Measurements from ENCODE around the gene FOXL2. TPM values are rescaled to one million over a fixed set of nuclear protein-coding genes. Genes with fewer than 3 reads are reported as not detected.

FOXL2 gene
- total and polyA plus RNA-seq, 2 of the 13 experiments (the other 11 are each of a cell fraction or from before 2014, with no cell fraction given) = not detected

DNA sequence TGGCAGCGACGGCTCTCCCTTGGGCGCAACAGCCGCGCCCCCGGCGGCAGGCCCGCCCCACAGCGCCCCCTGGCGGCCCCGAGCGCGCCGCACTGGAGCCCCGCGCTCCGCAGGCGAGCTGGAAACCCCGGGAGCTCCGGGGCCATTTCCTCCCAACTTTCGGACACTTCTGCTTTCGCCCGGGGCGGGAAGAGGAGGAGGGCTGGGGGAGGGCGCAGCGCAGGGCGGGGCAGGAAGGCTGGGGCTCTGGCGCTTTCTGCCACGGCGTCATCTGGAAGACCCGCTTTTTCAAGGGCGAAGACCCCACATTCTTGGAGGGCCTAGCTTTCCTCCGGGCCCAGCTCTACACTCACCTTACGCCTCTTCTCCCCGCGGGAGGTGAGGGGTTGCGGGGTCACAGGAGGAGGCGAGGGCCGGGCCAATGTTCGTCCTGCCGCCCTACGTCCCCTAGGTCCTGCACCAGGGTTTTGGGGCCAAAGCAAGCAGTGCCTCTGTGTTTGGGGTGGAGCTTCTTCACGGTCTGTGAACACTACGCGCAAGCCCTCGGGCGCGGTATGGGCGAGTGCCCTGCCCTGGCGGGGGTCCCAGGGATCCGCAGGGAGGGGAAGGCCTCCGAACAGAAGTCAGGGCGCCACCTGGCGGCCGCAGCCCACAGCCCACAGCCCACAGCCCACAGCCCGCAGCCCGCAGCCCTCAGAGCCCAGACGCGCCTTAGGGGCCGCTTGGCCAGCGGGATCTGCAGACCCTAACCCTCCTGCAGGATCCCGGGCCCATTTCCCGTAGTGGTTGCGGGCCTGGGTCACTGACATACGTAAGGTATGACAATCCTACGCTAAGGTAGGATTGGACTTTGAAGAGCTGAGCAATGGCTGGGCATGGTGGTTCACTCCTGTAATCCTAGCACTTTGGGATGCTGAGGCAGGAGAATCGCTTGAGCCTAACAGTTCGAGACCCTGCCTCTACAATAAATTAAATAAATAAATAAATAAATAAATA, 31.1 kb downstream of the FOXL2 start (continued):
- TF ChIP-seq ZNF775 (CRISPR knock-in tag; IDR thresholded peaks at IDR 0.05; ENCODE audit: borderline replicate concordance) = no peak
- TF ChIP-seq CREM (IDR thresholded peaks at IDR 0.05) = no peak
- TF ChIP-seq CREM (CRISPR knock-in tag; IDR thresholded peaks at IDR 0.05) = no peak
- TF ChIP-seq ZNF382 (CRISPR knock-in tag; IDR thresholded peaks at IDR 0.05; ENCODE audit: borderline replicate concordance) = no peak
- no peak for TF ChIP-seq DNMT3B (CRISPR knock-in tag; conservative IDR thresholded peaks at IDR 0.05)
- no peak for TF ChIP-seq KLF16 (CRISPR knock-in tag; IDR thresholded peaks at IDR 0.05)
- no peak; the same call in 1 of the 2 replicates for TF ChIP-seq RFXAP (CRISPR knock-in tag; IDR thresholded peaks at IDR 0.05; ENCODE audit: borderline replicate concordance)
- TF ChIP-seq ZIK1 (CRISPR knock-in tag; IDR thresholded peaks at IDR 0.05; ENCODE audit: borderline replicate concordance, low read depth) = no peak
- TF ChIP-seq, protein P1, sequence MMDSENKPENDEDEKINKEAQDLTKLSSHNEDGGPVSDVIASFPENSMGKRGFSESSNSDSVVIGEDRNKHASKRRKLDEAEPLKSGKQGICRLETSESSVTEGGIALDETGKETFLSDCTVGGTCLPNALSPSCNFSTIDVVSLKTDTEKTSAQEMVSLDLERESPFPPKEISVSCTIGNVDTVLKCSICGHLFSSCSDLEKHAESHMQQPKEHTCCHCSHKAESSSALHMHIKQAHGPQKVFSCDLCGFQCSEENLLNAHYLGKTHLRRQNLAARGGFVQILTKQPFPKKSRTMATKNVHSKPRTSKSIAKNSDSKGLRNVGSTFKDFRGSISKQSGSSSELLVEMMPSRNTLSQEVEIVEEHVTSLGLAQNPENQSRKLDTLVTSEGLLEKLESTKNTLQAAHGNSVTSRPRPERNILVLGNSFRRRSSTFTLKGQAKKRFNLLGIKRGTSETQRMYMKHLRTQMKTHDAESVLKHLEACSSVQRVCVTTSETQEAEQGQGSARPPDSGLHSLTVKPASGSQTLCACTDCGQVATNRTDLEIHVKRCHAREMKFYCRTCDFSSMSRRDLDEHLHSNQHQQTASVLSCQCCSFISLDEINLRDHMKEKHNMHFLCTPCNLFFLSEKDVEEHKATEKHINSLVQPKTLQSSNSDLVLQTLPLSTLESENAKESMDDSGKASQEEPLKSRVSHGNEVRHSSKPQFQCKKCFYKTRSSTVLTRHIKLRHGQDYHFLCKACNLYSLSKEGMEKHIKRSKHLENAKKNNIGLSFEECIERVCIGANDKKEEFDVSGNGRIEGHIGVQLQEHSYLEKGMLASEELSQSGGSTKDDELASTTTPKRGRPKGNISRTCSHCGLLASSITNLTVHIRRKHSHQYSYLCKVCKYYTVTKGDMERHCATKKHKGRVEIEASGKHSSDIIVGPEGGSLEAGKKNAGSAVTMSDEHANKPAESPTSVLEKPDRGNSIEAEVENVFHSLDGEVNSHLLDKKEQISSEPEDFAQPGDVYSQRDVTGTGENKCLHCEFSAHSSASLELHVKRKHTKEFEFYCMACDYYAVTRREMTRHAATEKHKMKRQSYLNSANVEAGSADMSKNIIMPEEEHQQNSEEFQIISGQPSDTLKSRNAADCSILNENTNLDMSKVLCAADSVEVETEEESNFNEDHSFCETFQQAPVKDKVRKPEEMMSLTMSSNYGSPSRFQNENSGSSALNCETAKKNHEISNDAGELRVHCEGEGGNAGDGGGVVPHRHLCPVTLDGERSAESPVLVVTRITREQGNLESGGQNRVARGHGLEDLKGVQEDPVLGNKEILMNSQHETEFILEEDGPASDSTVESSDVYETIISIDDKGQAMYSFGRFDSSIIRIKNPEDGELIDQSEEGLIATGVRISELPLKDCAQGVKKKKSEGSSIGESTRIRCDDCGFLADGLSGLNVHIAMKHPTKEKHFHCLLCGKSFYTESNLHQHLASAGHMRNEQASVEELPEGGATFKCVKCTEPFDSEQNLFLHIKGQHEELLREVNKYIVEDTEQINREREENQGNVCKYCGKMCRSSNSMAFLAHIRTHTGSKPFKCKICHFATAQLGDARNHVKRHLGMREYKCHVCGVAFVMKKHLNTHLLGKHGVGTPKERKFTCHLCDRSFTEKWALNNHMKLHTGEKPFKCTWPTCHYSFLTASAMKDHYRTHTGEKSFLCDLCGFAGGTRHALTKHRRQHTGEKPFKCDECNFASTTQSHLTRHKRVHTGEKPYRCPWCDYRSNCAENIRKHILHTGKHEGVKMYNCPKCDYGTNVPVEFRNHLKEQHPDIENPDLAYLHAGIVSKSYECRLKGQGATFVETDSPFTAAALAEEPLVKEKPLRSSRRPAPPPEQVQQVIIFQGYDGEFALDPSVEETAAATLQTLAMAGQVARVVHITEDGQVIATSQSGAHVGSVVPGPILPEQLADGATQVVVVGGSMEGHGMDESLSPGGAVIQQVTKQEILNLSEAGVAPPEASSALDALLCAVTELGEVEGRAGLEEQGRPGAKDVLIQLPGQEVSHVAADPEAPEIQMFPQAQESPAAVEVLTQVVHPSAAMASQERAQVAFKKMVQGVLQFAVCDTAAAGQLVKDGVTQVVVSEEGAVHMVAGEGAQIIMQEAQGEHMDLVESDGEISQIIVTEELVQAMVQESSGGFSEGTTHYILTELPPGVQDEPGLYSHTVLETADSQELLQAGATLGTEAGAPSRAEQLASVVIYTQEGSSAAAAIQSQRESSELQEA (CRISPR knock-in tag; IDR thresholded peaks at IDR 0.05; ENCODE audit: not compliant biosample characterization) = no peak
- TF ChIP-seq PRMT3 (CRISPR knock-in tag; IDR thresholded peaks at IDR 0.05; ENCODE audit: borderline replicate concordance, low read depth) = no peak
- TF ChIP-seq, protein P2, sequence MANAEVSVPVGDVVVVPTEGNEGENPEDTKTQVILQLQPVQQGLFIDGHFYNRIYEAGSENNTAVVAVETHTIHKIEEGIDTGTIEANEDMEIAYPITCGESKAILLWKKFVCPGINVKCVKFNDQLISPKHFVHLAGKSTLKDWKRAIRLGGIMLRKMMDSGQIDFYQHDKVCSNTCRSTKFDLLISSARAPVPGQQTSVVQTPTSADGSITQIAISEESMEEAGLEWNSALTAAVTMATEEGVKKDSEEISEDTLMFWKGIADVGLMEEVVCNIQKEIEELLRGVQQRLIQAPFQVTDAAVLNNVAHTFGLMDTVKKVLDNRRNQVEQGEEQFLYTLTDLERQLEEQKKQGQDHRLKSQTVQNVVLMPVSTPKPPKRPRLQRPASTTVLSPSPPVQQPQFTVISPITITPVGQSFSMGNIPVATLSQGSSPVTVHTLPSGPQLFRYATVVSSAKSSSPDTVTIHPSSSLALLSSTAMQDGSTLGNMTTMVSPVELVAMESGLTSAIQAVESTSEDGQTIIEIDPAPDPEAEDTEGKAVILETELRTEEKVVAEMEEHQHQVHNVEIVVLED (CRISPR knock-in tag; IDR thresholded peaks at IDR 0.05; ENCODE audit: borderline replicate concordance) = peak; percentile 40; the same call in 1 of the 2 replicates
- no peak; the same call in 1 of the 2 replicates for TF ChIP-seq ZMAT3 (CRISPR knock-in tag; conservative IDR thresholded peaks at IDR 0.05)
- TF ChIP-seq, protein P3, sequence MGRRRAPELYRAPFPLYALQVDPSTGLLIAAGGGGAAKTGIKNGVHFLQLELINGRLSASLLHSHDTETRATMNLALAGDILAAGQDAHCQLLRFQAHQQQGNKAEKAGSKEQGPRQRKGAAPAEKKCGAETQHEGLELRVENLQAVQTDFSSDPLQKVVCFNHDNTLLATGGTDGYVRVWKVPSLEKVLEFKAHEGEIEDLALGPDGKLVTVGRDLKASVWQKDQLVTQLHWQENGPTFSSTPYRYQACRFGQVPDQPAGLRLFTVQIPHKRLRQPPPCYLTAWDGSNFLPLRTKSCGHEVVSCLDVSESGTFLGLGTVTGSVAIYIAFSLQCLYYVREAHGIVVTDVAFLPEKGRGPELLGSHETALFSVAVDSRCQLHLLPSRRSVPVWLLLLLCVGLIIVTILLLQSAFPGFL (CRISPR knock-in tag; IDR thresholded peaks at IDR 0.05) = no peak
- no peak for TF ChIP-seq MYNN (CRISPR knock-in tag; IDR thresholded peaks at IDR 0.05; ENCODE audit: low read depth)
- no peak for TF ChIP-seq FOXP1 (IDR thresholded peaks at IDR 0.05)
- no peak for TF ChIP-seq FOXP1 (CRISPR knock-in tag; IDR thresholded peaks at IDR 0.05)
- TF ChIP-seq MED1 (CRISPR knock-in tag; IDR thresholded peaks at IDR 0.05) = no peak; the same call in 1 of the 2 replicates
- TF ChIP-seq NFYC (CRISPR knock-in tag; IDR thresholded peaks at IDR 0.05) = no peak
- TF ChIP-seq TAF1 (CRISPR knock-in tag; IDR thresholded peaks at IDR 0.05) = peak; percentile 32; the same call in 1 of the 2 replicates
